ENCODE results near the gene STX5.
"Not testable (repeated sequence)": the region's sequence is repeated elsewhere in the genome, so short reads cannot be mapped to it uniquely, and the experiment has no call there.

Gene STX5

GRCh38 chr11:62828130-62828529 is 3.7 kb downstream of the STX5 start:
- not testable (repeated sequence) for DNase-seq (ENCODE audit: low read depth)

GRCh38 chr11:62823677-62824076 is 8.2 kb downstream of the STX5 start:
- DNase-seq (ENCODE audit: low read depth) = no peak

- no peak for DNase-seq (ENCODE audit: low read depth)
Observed at GRCh38 chr11:62817129-62817528, 14.7 kb downstream of the STX5 start.

- DNase-seq (ENCODE audit: low read depth) = no peak
Observed at GRCh38 chr11:62816557-62816956, 15.3 kb downstream of the STX5 start.

GRCh38 chr11:62811659-62812058 is 20.2 kb downstream of the STX5 start:
- DNase-seq (ENCODE audit: low read depth) = no peak

GRCh38 chr11:62810748-62811147 is 21.1 kb downstream of the STX5 start:
- DNase-seq (ENCODE audit: low read depth) = no peak

GRCh38 chr11:62806611-62807121 is 25.2 kb downstream of the STX5 start:
- DNase-seq (ENCODE audit: low read depth) = no peak

GRCh38 chr11:62805961-62806441 is 25.9 kb downstream of the STX5 start:
- DNase-seq (ENCODE audit: low read depth) = no peak

GRCh38 chr11:62805076-62805892 is 26.6 kb downstream of the STX5 start, which contains the start of gene NXF1:
TSS of gene NXF1 (minus strand) at chr11:62805440. CDS start at chr11:62805356, 84 bp downstream.
- peak; percentile 76 for DNase-seq (ENCODE audit: low read depth)

- DNase-seq (ENCODE audit: low read depth) = no peak
Observed at GRCh38 chr11:62804310-62805075, 27.4 kb downstream of the STX5 start.

GRCh38 chr11:62801071-62801470 is 30.8 kb downstream of the STX5 start:
- no peak for DNase-seq (ENCODE audit: low read depth)

GRCh38 chr11:62799486-62799885 is 32.4 kb downstream of the STX5 start:
- DNase-seq (ENCODE audit: low read depth) = no peak

GRCh38 chr11:62796281-62796680 is 35.6 kb downstream of the STX5 start:
- no peak for DNase-seq (ENCODE audit: low read depth)

- DNase-seq (ENCODE audit: low read depth) = no peak
Observed at GRCh38 chr11:62794201-62794775, 37.6 kb downstream of the STX5 start.

GRCh38 chr11:62792202-62792575 is 39.7 kb downstream of the STX5 start:
- DNase-seq (ENCODE audit: low read depth) = no peak

GRCh38 chr11:62791501-62792201 is 40.2 kb downstream of the STX5 start, which contains the start of gene TMEM223:
TSS of gene TMEM223 (minus strand) at chr11:62792006. CDS start at chr11:62791994, 12 bp downstream.
- DNase-seq (ENCODE audit: low read depth) = peak; percentile 70

GRCh38 chr11:62789576-62789975 is 42.3 kb downstream of the STX5 start:
- no peak for DNase-seq (ENCODE audit: low read depth)

- no peak for DNase-seq (ENCODE audit: low read depth)
Observed at GRCh38 chr11:62788991-62789390, 42.9 kb downstream of the STX5 start.

- DNase-seq (ENCODE audit: low read depth) = peak; percentile 96
Observed at GRCh38 chr11:62787005-62787759, 44.7 kb downstream of the STX5 start, which contains the start of gene TMEM179B. TSS of gene TMEM179B (plus strand) at chr11:62787402. CDS start at chr11:62787432, 30 bp downstream.

- peak; percentile 67 for DNase-seq (ENCODE audit: low read depth)
Observed at GRCh38 chr11:62786318-62787004, 45.4 kb downstream of the STX5 start.
